ENCODE measurements around the gene SRCAP.
"Not testable (repeated sequence)": the region's sequence is repeated elsewhere in the genome, so short reads cannot be mapped to it uniquely, and the experiment has no call there.

The SRCAP gene

GRCh38 chr16:30699615-30700099 is 686 bp downstream of the SRCAP start:
- DNase-seq, result no peak

DNA sequence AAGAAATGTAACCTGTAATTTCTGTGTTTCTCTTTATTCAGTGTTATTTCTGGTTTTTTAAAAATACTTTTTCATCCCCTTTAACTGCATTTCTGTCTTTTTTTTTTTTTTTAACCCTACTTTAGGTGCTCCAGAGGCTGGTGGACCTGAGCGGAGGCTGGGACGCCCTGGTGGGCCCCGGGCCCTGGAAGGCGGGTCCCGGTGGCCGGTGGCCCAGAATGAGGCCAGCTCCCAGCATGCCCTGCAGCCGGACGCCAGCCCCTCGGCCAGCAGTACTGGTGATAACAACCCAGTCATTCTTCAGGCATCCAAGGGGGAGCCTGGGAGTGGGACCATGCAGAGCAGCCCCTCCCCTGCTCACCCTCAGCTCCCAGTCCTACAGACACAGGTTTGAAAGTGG is 1.5 kb downstream of the SRCAP start:
- DNase-seq, result no peak

DNA sequence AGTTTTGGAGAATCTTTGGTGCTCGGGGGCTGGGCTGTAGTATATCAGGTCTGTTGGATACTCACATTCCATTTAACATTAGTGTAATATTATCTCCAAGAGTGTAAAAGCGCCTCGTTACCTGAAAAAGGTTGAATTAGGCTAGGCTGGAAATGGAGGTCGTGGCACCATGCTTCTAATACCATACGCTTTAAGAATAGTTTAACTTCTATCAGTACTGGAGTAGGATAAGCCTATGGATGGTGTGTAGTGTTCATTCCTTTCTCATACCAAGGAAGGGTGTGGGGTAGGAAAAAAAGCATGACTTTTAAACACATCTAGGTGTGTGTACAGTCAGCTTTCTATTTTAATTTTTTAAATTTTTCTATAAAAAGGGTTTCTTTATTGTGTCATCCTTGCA is 2.0 kb downstream of the SRCAP start:
- DNase-seq, result no peak

DNA sequence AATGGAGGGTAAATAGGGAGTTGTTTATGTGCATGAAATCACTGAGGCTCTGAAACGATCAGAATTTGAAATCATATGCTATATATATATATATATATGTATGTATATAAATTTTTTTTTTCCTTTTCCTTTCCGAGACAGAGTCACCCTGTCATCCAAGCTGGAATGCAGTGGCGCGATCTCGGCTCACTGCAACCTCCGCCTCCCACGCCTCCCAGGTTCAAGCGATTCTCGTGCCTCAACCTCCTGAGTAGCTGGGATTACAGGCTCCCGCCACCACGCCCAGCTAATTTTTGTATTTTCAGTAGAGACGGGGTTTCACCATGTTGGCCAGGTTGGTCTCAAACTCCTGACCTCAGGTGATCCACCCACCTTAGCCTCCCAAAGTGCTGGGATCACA is 4.1 kb downstream of the SRCAP start:
- DNase-seq, result not testable (repeated sequence)

GRCh38 chr16:30703971-30704370 is 5.0 kb downstream of the SRCAP start:
- no peak for DNase-seq

DNA sequence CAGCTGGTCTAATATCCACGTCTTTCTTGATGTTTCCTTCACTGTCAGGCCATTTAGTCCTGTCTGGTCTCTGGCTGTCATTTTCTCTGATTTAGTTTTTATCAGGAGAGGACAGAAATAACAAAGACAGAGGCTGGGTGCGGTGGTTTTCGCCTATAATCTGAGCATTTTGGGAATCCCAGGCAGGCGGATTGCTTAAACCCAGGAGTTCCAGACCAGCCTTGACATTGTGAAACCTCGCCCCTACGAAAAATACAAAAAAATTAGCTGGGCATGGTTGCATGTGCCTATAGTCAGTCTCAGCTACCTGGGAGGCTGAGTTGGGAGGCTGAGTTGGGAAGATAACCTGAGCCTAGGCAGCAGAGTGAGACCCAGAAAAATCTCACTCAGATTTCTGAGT is 7.1 kb downstream of the SRCAP start:
- no peak for DNase-seq

- no peak for DNase-seq
Observed at GRCh38 chr16:30710971-30711370, 12.0 kb downstream of the SRCAP start.

DNA sequence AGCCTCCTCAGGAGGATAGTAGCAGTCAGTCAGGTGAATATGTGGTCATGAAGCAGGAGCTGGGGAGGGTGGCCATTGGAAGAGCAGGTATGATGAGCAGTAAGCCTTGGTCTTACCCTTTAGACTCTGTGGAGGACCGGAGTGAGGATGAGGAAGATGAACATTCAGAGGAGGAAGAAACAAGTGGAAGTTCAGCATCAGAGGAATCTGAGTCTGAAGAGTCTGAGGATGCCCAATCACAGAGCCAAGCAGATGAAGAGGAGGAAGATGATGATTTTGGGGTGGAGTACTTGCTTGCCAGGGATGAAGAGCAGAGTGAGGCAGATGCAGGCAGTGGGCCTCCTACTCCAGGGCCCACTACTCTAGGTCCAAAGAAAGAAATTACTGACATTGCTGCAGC is 12.7 kb downstream of the SRCAP start:
- no peak for DNase-seq

DNA sequence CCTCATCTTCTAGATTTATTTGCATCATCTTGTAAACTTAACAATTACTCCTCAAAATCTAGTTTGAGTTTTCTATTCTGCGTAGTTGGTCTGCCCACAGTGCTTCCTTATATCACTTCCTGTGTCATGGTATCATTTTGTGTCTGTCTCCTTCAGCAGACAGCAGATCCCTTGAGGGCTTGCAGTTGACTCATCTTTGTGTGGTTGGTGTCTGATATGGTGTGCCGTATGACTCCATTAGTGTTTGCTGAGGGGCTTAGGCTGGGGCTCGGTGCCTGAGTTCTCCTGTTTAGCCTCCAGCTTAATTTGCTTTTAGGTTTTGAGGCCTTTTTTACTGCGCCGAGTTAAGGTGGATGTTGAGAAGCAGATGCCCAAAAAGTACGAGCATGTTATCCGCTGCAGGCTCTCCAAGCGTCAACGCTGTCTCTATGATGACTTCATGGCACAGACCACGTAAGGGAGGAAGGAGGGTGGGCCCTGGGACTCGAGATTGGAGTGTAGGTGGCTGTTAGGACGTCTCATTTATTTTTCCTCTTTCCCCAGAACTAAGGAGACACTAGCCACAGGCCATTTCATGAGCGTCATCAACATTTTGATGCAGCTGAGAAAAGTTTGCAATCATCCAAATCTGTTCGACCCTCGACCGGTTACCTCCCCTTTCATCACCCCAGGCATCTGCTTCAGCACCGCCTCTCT is 16.9 kb downstream of the SRCAP start:
- DNase-seq, result peak; percentile 36

- no peak for DNase-seq
Observed at GRCh38 chr16:30720086-30720485, 21.1 kb downstream of the SRCAP start.

- DNase-seq, result no peak
Observed at GRCh38 chr16:30720694-30721093, 21.7 kb downstream of the SRCAP start.

GRCh38 chr16:30721167-30721566 is 22.2 kb downstream of the SRCAP start:
- no peak for DNase-seq

DNA sequence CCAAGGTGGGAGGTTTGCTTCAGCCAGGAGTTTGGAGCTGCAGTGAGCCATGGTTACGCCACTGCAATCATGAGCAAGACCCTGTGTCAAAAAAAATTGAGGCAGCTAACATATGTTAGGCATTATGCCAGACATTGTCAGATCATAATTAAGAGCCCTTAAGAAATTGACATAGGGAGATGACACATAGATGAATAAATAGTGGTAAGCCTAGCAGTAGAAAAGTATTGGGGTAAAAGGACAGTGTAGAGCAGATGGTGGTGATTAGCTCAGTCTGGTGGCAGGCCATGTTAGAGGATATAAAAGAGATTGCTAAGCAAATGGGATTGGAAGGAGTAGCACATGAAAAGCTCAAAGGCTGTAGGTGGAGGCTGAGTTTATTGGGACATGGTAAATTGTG is 22.6 kb downstream of the SRCAP start:
- no peak for DNase-seq

DNA sequence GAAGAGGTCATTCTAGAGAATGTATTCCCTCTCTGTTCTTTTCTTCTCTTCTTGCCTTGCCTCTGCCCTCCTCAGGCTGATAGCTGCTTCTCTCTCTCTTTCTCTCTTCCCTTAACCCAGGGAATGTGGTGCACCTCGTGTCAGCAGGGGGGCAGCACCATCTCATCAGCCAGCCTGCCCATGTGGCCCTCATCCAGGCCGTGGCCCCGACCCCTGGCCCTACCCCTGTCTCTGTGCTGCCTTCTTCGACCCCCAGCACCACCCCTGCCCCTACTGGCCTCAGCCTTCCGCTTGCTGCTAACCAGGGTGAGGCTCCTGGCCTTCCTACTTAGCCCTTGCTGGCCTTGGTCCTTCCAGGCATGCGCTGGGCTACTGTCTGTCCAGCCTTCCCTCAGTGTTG is 23.5 kb downstream of the SRCAP start:
- DNase-seq, result no peak

GRCh38 chr16:30722916-30723315 is 23.9 kb downstream of the SRCAP start:
- DNase-seq, result no peak

- no peak for DNase-seq
Observed at GRCh38 chr16:30723725-30724355, 24.9 kb downstream of the SRCAP start.

GRCh38 chr16:30724641-30725417 is 25.9 kb downstream of the SRCAP start:
- no peak for DNase-seq

- no peak for DNase-seq
Observed at GRCh38 chr16:30725418-30725792, 26.4 kb downstream of the SRCAP start.

DNA sequence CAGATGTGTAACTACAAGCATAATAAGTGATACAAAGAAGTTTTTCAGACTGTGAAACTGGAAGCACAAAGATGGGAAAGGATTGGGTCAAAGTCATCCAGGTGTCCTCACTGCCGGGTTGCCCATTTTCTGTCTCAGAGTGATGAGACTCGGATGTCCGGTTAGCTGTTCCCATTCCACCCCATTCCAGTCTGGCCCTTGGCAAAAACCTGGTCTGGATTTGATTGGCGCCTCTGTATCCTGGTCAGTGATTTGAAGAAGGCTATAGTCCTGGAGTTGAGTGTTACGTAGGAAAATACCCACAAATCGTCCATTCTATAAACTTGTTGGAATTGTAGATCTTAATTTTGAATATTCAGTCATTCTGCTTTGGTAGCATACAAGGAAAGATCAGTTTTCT is 29.4 kb downstream of the SRCAP start:
- DNase-seq, result no peak

DNA sequence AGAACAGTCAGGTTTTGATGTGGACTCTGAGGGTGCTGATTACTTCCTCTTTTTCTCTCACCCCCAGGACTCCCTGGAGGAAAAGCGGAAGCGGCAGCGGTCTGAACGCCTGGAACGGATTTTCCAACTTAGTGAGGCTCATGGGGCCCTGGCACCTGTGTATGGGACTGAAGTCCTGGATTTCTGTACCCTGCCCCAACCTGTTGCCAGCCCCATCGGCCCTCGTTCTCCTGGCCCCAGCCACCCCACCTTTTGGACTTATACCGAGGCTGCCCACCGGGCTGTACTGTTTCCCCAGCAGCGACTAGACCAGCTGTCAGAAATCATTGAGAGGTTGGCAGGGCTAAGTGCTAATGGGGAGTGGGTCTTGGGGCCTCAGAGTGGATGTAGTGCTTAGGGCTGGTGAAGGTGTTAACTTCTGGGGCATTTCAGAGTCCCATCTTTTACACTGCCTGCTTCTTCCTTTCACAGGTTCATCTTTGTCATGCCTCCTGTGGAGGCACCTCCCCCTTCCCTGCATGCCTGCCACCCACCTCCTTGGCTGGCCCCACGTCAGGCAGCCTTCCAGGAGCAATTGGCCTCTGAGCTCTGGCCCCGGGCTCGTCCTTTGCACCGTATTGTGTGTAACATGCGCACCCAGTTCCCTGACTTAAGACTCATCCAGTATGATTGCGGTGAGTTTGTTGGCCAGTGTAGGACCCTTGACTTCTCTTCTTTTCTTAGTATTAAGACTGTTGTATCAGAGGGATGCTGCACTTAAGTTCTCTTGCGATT is 30.1 kb downstream of the SRCAP start:
- no peak for DNase-seq

- no peak for DNase-seq
Observed at GRCh38 chr16:30731411-30731810, 32.4 kb downstream of the SRCAP start.

DNA sequence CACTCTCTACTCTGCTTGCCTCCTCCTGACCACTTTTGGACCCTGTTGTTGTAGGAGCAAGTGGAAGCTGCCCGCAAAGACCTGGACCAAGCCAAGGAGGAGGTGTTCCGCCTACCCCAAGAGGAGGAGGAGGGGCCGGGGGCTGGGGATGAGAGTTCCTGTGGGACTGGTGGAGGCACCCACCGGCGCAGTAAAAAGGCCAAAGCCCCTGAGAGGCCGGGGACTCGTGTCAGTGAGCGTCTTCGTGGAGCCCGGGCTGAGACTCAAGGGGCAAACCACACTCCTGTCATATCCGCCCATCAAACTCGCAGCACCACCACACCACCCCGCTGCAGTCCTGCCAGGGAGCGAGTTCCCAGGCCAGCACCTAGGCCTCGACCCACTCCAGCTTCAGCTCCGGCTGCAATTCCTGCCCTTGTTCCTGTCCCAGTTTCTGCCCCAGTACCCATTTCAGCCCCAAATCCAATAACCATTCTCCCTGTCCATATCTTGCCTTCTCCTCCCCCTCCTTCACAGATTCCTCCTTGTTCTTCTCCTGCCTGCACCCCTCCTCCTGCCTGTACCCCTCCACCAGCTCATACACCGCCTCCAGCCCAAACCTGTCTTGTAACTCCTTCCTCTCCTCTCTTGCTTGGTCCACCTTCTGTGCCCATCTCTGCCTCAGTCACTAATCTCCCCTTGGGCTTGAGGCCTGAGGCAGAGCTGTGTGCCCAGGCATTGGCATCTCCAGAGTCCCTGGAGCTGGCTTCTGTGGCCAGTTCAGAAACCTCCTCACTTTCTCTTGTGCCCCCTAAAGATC is 38.2 kb downstream of the SRCAP start:
- DNase-seq, result no peak

All from activated naive CD4-positive, alpha-beta T cell treated with anti-CD3 and anti-CD28 coated beads, Interleukin-2, amount 50 U/mL, for 16 hours (primary cell).